Mesendoderm (in vitro differentiated cells): ENCODE results near the gene CCSER1.

Experiments
- DNase-seq: peaks from one replicate; pipeline ENCODE4 v3.0.0; 2013
- H2AK5ac ChIP-seq: 2 replicates; pipeline ENCODE4 v1.6.1; 2013; ENCODE audit warnings: low read length, inconsistent platforms
- H2BK120ac ChIP-seq: 2 replicates; pipeline ENCODE4 v1.6.1; 2013; ENCODE audit warnings: low read depth, mild to moderate bottlenecking, low read length, moderate library complexity, mixed read lengths
- H2BK15ac ChIP-seq: replicated peaks from 2 replicates; pipeline ENCODE4 v1.6.1; 2013; ENCODE audit warnings: low read depth, mild to moderate bottlenecking, moderate library complexity
- H2BK5ac ChIP-seq: 2 replicates; pipeline ENCODE4 v1.6.1; 2013; ENCODE audit warnings: low read length, inconsistent platforms
- H3K18ac ChIP-seq: 2 replicates; pipeline ENCODE4 v1.6.1; 2013; ENCODE audit warnings: mild to moderate bottlenecking, low read length, mixed read lengths
- H3K23ac ChIP-seq: one replicate; pipeline ENCODE4 v1.6.1; 2013; ENCODE audit warnings: low read length
- H3K27ac ChIP-seq: 2 replicates; pipeline ENCODE4 v1.5.1; 2013; ENCODE audit warnings: low read depth, mild to moderate bottlenecking, inconsistent platforms, low read length, moderate library complexity
- H3K27me3 ChIP-seq: 2 replicates; pipeline ENCODE4 v1.6.1; 2013; ENCODE audit warnings: low read length, control low read depth, mild to moderate bottlenecking, inconsistent platforms; ENCODE audit not compliant: insufficient read depth, poor library complexity
- H3K36me3 ChIP-seq: 2 replicates; pipeline ENCODE4 v1.6.1; 2013; ENCODE audit warnings: low read length, inconsistent platforms; ENCODE audit not compliant: control insufficient read depth, insufficient read depth
- H3K4ac ChIP-seq: one replicate; pipeline ENCODE4 v1.6.1; 2013; ENCODE audit warnings: low read depth, mild to moderate bottlenecking, low read length, moderate library complexity
- H3K4me1 ChIP-seq: 2 replicates; pipeline ENCODE4 v1.6.1; 2013; ENCODE audit warnings: low read depth, low read length, inconsistent platforms; ENCODE audit not compliant: control insufficient read depth
- H3K4me2 ChIP-seq: 2 replicates; pipeline ENCODE4 v1.6.1; 2013; ENCODE audit warnings: low read length
- H3K4me3 ChIP-seq: 2 replicates; pipeline ENCODE4 v1.5.1; 2013; ENCODE audit warnings: mild to moderate bottlenecking, low read length
- H3K56ac ChIP-seq: one replicate; pipeline ENCODE4 v1.6.1; 2013; ENCODE audit warnings: low read length
- H3K79me1 ChIP-seq: 2 replicates; pipeline ENCODE4 v1.6.1; 2013; ENCODE audit warnings: low read length, inconsistent platforms
- H3K79me2 ChIP-seq: 2 replicates; pipeline ENCODE4 v1.6.1; 2013; ENCODE audit warnings: mild to moderate bottlenecking, low read length; ENCODE audit not compliant: control insufficient read depth, insufficient read depth
- H3K9ac ChIP-seq: 2 replicates; pipeline ENCODE4 v1.6.1; 2013; ENCODE audit warnings: low read length, inconsistent platforms
- H4K5ac ChIP-seq: one replicate; pipeline ENCODE4 v1.6.1; 2013; ENCODE audit warnings: low read length
- H4K8ac ChIP-seq: one replicate; pipeline ENCODE4 v1.6.1; 2013; ENCODE audit warnings: low read depth, mild to moderate bottlenecking, control low read depth, low read length, moderate library complexity
- WGBS: extraction: QIAGEN DNeasy Blood & Tissue Kit; methylation state at CpG from one replicate; pipeline ENCODE4 v1.1.7; 2013; ENCODE audit warnings: low lambda C conversion rate, missing lambda C conversion rate; ENCODE audit not compliant: insufficient coverage; ENCODE audit errors: extremely low coverage; 5-methylcytosine and 5-hydroxymethylcytosine counted together

The CCSER1 gene

DNA sequence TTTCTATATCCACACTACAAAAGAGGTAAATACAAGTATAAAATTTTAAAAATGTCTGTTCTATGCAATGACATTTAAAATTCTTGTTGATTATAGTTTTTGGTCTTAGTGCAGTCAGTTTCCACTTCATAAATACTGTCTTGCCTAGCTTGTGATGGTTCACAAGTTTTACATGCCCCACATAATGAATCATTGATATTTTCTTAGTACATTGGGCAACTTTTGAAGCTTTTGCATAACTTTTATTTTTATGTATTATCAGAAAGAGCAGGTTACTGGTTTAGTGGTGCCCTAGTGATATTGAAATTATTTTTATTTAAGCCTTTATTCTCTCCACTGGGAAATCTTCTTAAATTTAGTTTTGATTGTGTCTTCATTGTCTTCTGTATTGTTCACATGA, 388.0 kb downstream of the CCSER1 start:
- H3K79me2 ChIP-seq = no peaks in the 10 kb centered on the region

DNA sequence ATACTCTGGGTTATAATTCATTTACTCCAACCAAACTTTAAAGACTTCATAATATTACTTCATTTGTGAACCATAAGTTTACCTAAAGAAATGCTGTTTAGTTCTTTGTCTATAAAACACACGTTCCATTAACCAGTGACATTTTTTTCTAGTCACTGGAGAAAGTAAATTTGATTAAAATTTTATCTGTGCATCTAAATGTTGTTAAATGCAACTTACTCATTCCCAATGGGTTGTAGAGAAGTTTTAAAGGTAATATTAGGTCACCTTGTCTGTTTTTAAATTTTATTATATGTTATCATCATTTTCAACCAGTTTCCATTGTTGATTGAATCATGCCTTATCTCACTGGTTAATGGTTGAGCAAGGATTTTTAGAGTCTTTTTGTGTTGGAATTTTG, 401.4 kb downstream of the CCSER1 start:
- Histone ChIP-seq H3K4ac (no peak overlapping the region), H3K4me3 (no peak overlapping the region), H3K4me2 (no peak overlapping the region), H3K56ac (no peak overlapping the region), H3K27ac (no peak overlapping the region), H2BK120ac (no peak overlapping the region), H3K79me1 (no peaks in the 10 kb centered on the region), H3K23ac (no peak overlapping the region), H2BK15ac (no peak overlapping the region), H4K5ac (no peak overlapping the region), H2AK5ac (no peak overlapping the region), H3K27me3 (no peaks in the 10 kb centered on the region), H3K4me1 (no peaks in the 10 kb centered on the region), H2BK5ac (no peak overlapping the region), H3K9ac (no peak overlapping the region), H3K79me2 (no peaks in the 10 kb centered on the region), H3K36me3 (no peaks in the 10 kb centered on the region), H3K18ac (no peak overlapping the region), H4K8ac (no peak overlapping the region)
- no peak for DNase-seq
- WGBS = no CpG with 5 or more reads among the region's 1 CpG

More for the DNA sequence above, 388.0 kb downstream of the CCSER1 start:
- Histone ChIP-seq H3K9ac (no peak overlapping the region), H2BK15ac (no peak overlapping the region), H3K4me3 (no peak overlapping the region), H3K27ac (no peak overlapping the region), H3K18ac (no peak overlapping the region), H2AK5ac (no peak overlapping the region), H3K23ac (no peak overlapping the region), H4K5ac (no peak overlapping the region), H3K27me3 (no peaks in the 10 kb centered on the region), H3K79me1 (no peaks in the 10 kb centered on the region), H4K8ac (no peak overlapping the region), H3K4ac (no peak overlapping the region), H3K56ac (no peak overlapping the region), H2BK5ac (no peak overlapping the region), H3K4me2 (no peak overlapping the region), H2BK120ac (no peak overlapping the region), H3K4me1 (no peaks in the 10 kb centered on the region), H3K36me3 (no peaks in the 10 kb centered on the region)
- DNase-seq = no peak

DNA sequence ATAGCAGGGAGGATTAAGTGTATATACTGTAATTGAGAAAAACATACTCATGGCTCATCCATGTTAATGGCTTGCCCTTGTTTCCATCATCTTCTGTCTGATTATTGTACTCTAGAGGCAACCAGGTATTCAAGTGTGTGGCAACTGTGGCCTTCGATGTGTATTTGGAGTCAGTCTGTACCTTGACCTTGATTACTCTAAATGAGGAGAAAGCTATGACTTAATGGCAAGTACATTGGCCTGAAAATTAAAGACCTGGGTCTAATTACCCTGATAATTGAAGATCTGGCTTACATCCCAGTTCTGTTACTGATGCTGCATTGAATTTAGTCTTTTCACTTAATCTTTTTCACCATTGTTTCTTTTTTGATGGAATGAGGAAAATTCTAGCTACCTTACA, 409.2 kb downstream of the CCSER1 start:
- peak overlapping the region; percentile 49 for H2AK5ac ChIP-seq
- no peak overlapping the region for H2BK15ac ChIP-seq
- no peak overlapping the region for H3K18ac ChIP-seq
- no peak overlapping the region for H3K23ac ChIP-seq
- no peak for DNase-seq
- no peaks in the 10 kb centered on the region for H3K27me3 ChIP-seq
- peak overlapping the region; percentile 19 for H3K56ac ChIP-seq
- no peak overlapping the region for H3K27ac ChIP-seq
- no peak overlapping the region for H3K4me3 ChIP-seq
- no peak overlapping the region for H3K9ac ChIP-seq
- H3K4ac ChIP-seq = no peak overlapping the region
- no CpG with 5 or more reads among the region's 1 CpG for WGBS
- peaks cover 2% of the 10 kb centered on the region for H3K4me1 ChIP-seq
- H4K5ac ChIP-seq = no peak overlapping the region
- no peaks in the 10 kb centered on the region for H3K79me2 ChIP-seq
- no peak overlapping the region for H2BK120ac ChIP-seq
- H4K8ac ChIP-seq = no peak overlapping the region
- no peaks in the 10 kb centered on the region for H3K36me3 ChIP-seq
- no peak overlapping the region for H2BK5ac ChIP-seq
- H3K4me2 ChIP-seq = no peak overlapping the region
- H3K79me1 ChIP-seq = no peaks in the 10 kb centered on the region

DNA sequence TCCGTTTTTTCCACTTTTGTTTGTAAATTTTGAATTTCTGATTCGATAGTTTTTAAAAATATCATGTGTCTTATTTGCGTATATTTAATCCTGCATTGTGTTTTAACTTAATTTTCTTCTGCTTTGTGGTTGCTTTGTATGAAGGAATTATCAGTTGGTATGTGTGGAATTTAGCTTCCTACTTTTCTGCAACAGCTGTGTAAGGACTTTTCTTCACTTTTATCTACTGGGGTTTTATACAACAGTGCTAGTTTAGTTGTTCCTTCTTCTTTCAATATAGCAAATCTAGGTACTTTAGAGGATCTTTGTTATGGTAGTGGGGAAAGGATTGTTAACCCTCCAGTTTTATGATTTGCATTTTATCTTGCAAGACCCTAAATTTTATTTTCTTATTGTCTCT, 410.3 kb downstream of the CCSER1 start:
- Histone ChIP-seq H3K23ac (no peak overlapping the region), H3K56ac (no peak overlapping the region), H3K9ac (no peak overlapping the region), H3K18ac (no peak overlapping the region), H3K27ac (no peak overlapping the region), H3K27me3 (no peaks in the 10 kb centered on the region), H2BK15ac (no peak overlapping the region), H4K5ac (no peak overlapping the region), H3K4me2 (no peak overlapping the region), H3K79me2 (no peaks in the 10 kb centered on the region), H3K79me1 (no peaks in the 10 kb centered on the region), H2BK5ac (no peak overlapping the region), H2BK120ac (no peak overlapping the region), H3K4me1 (peaks cover 2% of the 10 kb centered on the region), H2AK5ac (no peak overlapping the region), H3K4ac (no peak overlapping the region), H4K8ac (no peak overlapping the region), H3K4me3 (no peak overlapping the region), H3K36me3 (no peaks in the 10 kb centered on the region)
- peak; percentile 42 for DNase-seq
- no CpG with 5 or more reads among the region's 3 CpGs for WGBS

DNA sequence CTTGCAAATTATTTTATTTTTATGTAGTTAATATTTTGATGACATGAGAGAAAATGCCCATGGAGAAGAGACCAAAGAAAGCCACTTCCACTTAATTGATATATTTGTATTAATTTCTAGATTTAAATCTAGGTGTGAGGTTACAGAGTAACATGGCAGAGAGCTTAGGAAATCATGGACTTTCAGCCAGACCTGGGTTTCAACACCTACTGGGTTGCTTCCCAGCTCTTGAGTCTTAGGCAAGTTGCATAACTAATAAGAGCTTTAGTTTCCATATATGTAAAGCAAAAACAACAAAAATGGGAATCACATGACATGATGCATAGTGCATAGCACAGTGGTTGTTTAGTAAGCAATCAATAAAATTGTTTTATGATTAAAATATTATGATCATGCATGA, 413.3 kb downstream of the CCSER1 start:
- no peak overlapping the region for H2BK15ac ChIP-seq
- no peaks in the 10 kb centered on the region for H3K36me3 ChIP-seq
- no peak for DNase-seq
- H4K5ac ChIP-seq = no peak overlapping the region
- H2BK120ac ChIP-seq = no peak overlapping the region
- H3K4me2 ChIP-seq = no peak overlapping the region
- no peak overlapping the region for H3K4me3 ChIP-seq
- no peak overlapping the region for H3K18ac ChIP-seq
- H3K56ac ChIP-seq = no peak overlapping the region
- H2AK5ac ChIP-seq = no peak overlapping the region
- H4K8ac ChIP-seq = no peak overlapping the region
- no peak overlapping the region for H3K23ac ChIP-seq
- H3K27me3 ChIP-seq = no peaks in the 10 kb centered on the region
- H3K27ac ChIP-seq = no peak overlapping the region
- H3K79me1 ChIP-seq = no peaks in the 10 kb centered on the region
- no peaks in the 10 kb centered on the region for H3K79me2 ChIP-seq
- H3K4me1 ChIP-seq = peaks cover 2% of the 10 kb centered on the region
- H2BK5ac ChIP-seq = no peak overlapping the region
- no peak overlapping the region for H3K9ac ChIP-seq
- no peak overlapping the region for H3K4ac ChIP-seq

DNA sequence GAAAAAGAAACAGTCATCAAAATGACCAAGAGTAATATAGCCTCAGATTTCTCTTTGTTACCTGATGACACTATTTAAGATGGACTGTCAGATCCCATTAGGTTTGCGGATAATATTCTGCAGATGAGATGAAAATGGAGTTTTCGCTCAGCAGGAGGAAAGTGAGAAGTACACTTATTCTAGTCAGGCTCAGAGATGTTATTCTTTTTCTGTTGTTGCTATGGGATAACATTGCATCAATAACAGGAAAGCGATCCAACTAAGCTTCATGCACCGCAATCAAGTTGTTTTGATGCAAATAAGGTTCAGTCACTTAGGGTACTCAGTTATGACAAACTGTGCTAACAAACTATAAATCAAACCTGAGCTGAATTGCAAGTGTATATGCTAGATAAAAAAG, 415.0 kb downstream of the CCSER1 start:
- Histone ChIP-seq H3K79me2 (no peaks in the 10 kb centered on the region), H3K4me2 (no peak overlapping the region), H2BK120ac (no peak overlapping the region), H3K27me3 (no peaks in the 10 kb centered on the region), H2BK5ac (no peak overlapping the region), H3K56ac (no peak overlapping the region), H3K4me1 (no peaks in the 10 kb centered on the region), H4K8ac (no peak overlapping the region), H3K4ac (no peak overlapping the region), H3K79me1 (no peaks in the 10 kb centered on the region), H4K5ac (no peak overlapping the region), H3K23ac (no peak overlapping the region), H3K9ac (no peak overlapping the region), H3K18ac (no peak overlapping the region), H2AK5ac (no peak overlapping the region), H3K4me3 (no peak overlapping the region), H3K36me3 (no peaks in the 10 kb centered on the region), H3K27ac (no peak overlapping the region), H2BK15ac (no peak overlapping the region)
- no peak for DNase-seq
- WGBS = no CpG with 5 or more reads among the region's 4 CpGs
